NT2/D1 (cell line): ENCODE results near the gene SCRT2.

ENCODE experiments used
- DNase-seq: peaks from one replicate; pipeline ENCODE4 v3.0.0-alpha.2; 2011; ENCODE audit warnings: low read depth, low spot score
- H3K27me3 ChIP-seq: 2 replicates; pipeline ENCODE4 v1.6.0; 2011; ENCODE audit warnings: mild to moderate bottlenecking; ENCODE audit not compliant: insufficient read length, insufficient read depth
- H3K36me3 ChIP-seq: 2 replicates; pipeline ENCODE4 v1.6.1; 2011; ENCODE audit warnings: mild to moderate bottlenecking, low read length, mixed read lengths; ENCODE audit not compliant: insufficient read depth, insufficient read length
- H3K4me1 ChIP-seq: 2 replicates; pipeline ENCODE4 v1.5.1; 2011; ENCODE audit not compliant: insufficient read depth, insufficient read length
- H3K4me3 ChIP-seq: 2 replicates; pipeline ENCODE4 v1.5.1; 2011; ENCODE audit warnings: low read depth; ENCODE audit not compliant: insufficient read length
- H3K9ac ChIP-seq: 2 replicates; pipeline ENCODE4 v1.6.0; 2011; ENCODE audit warnings: low read depth; ENCODE audit not compliant: insufficient read length
- H3K9me3 ChIP-seq: 2 replicates; pipeline ENCODE4 v1.5.1; 2011; ENCODE audit warnings: mild to moderate bottlenecking, low read length; ENCODE audit not compliant: insufficient read depth
- SUZ12 ChIP-seq: IDR thresholded peaks from 2 replicates; pipeline ENCODE4 v1.6.1; 2011; ENCODE audit not compliant: insufficient read length, insufficient read depth; ENCODE audit errors: extremely low read depth
- YY1 ChIP-seq: IDR thresholded peaks from 2 replicates; pipeline ENCODE4 v1.6.1; 2011; ENCODE audit not compliant: insufficient read length, insufficient read depth
- ZNF274 ChIP-seq: IDR thresholded peaks from 2 replicates; pipeline ENCODE4 v1.6.1; 2011; ENCODE audit warnings: mild to moderate bottlenecking, low read depth, low read length

SCRT2 gene

DNA sequence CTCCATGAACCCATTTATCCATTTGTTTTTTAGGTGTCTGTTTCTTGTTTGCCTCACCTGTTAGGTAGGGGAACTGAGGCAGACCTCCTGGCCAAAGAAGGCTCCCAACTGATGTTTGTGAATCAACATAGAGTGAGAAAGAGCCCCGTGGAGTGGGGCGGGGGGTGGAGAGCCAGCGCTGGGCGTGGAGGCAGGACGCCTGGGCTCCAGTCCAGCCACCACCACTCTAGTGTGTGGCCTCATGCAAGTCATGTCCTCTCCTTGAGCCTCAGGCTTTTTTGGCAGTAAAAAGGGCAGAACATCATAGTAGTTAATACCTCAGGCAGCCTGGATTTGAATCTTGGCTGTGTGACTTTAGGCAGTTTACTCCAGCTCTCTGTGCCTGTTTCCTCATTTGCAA is 42.2 kb upstream of the SCRT2 start:
- TF ChIP-seq YY1 (no peak), ZNF274 (no peak), SUZ12 (no peak)
- peaks cover 9% of the 10 kb centered on the region for H3K27me3 ChIP-seq
- H3K4me3 ChIP-seq: no peak overlapping the region
- H3K9me3 ChIP-seq: peaks cover 10% of the 10 kb centered on the region
- DNase-seq: no peak
- no peak overlapping the region for H3K9ac ChIP-seq
- H3K36me3 ChIP-seq: no peaks in the 10 kb centered on the region
- peaks cover 4% of the 10 kb centered on the region for H3K4me1 ChIP-seq

DNA sequence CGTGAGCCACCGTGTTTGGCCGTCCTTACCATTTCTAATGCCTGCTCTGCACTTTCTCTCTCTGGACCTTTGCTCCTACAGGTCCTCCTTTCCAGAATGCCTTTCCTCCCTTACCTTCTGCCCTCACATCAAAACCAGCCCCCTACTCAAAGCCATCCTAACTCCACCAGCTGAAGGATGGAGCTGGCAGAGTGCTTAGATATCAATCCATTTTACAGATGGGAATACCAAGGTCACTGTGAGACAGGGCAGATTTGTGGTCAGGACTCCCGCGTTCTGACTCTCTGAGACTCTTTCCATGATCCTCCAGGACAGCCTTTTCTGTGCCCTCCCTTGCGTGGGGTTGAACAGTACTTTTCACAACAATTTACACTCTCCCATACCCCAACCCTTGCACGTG is 41.7 kb upstream of the SCRT2 start:
- no peak for DNase-seq
- peaks cover 9% of the 10 kb centered on the region for H3K27me3 ChIP-seq
- no peak overlapping the region for H3K9ac ChIP-seq
- H3K4me1 ChIP-seq: peaks cover 4% of the 10 kb centered on the region
- no peak overlapping the region for H3K4me3 ChIP-seq
- no peaks in the 10 kb centered on the region for H3K36me3 ChIP-seq
- no peak for TF ChIP-seq YY1
- no peak for TF ChIP-seq SUZ12
- TF ChIP-seq ZNF274: no peak
- peaks cover 10% of the 10 kb centered on the region for H3K9me3 ChIP-seq

DNA sequence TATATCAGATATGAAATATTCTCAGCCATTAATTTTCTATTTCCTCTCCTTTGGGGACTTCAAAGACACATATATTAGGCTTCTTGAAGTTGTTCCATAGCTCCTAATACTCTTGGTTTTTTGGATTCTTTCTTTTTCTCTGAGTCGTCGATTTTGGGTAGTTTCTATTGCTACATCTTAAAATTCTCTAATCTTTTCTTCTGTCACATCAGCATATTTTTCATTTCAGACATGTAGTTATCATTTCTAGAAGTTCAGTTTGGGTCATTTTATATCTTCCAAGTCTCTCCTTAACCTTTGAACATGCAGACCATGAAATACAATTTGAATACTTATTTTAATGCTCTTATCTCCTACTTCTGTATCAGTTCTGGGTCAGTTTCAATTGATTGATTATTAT is 38.9 kb upstream of the SCRT2 start:
- peaks cover 10% of the 10 kb centered on the region for H3K9me3 ChIP-seq

DNA sequence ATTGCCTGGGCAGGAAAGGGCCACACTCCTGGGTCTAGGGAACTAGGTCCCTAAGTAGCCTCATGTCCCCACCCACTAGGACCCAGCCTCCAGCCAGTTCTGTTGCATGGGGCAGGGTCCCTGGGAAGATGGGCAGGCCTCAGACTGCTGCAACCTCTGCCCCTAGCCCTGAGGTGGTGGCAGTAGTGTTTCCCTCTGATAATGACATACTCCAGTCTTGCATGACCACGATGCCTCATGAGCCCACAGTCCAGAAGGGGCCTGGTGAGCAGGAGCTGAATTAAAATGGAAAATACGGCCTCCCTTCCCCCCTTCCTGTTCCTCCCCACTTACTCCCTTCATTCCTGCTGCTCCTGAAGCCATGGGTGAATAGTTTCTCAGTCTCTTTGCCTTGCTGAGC is 36.0 kb upstream of the SCRT2 start:
- Histone ChIP-seq H3K36me3 (no peaks in the 10 kb centered on the region), H3K9me3 (peaks cover 25% of the 10 kb centered on the region), H3K4me3 (no peak overlapping the region), H3K9ac (no peak overlapping the region), H3K27me3 (peaks cover 24% of the 10 kb centered on the region), H3K4me1 (peaks cover 2% of the 10 kb centered on the region)
- TF ChIP-seq ZNF274: no peak
- TF ChIP-seq SUZ12: no peak
- TF ChIP-seq YY1: no peak
- DNase-seq: no peak

More for the DNA sequence above, 38.9 kb upstream of the SCRT2 start:
- Histone ChIP-seq H3K4me1 (peaks cover 2% of the 10 kb centered on the region), H3K9ac (no peak overlapping the region), H3K27me3 (peaks cover 12% of the 10 kb centered on the region), H3K4me3 (no peak overlapping the region), H3K36me3 (no peaks in the 10 kb centered on the region)
- DNase-seq: no peak
- TF ChIP-seq YY1 (no peak), ZNF274 (no peak), SUZ12 (no peak)

DNA sequence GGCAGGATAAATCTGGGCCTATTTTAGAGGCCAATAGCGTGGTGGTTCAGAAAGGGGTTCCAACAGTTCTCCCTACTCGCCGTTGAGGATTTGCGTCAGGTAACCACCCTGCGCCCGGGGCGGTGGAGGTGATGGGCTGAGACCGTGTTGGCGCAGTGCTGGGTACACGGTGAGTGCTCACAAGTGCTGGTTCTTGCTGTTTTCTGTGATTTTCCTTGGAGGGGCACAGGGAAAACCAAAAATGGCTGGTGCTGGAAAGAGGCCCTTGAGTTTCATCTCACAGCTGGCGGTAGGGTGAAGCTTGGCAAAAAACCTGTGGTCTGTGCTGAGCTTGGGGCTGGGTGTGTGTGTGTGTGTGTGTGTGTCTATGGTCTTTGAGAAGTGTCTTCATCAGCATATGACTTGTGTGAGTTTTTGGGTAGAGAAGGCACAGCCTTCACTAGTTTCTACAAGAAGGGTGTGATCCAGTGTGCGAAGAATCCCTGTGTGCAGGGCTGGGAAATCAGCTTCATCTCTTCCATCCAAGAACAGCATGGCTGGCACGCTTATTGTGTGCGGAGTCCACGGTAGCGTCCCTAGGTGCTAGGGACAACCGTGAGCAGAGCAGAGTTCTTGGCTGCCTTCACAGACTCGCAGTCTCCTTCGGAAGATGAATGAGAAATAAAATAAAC is 35.3 kb upstream of the SCRT2 start:
- DNase-seq: no peak
- Histone ChIP-seq H3K9me3 (peaks cover 25% of the 10 kb centered on the region), H3K9ac (no peak overlapping the region), H3K4me1 (peaks cover 2% of the 10 kb centered on the region), H3K4me3 (no peak overlapping the region), H3K36me3 (no peaks in the 10 kb centered on the region), H3K27me3 (peaks cover 24% of the 10 kb centered on the region)
- TF ChIP-seq YY1 (no peak), SUZ12 (no peak), ZNF274 (no peak)

DNA sequence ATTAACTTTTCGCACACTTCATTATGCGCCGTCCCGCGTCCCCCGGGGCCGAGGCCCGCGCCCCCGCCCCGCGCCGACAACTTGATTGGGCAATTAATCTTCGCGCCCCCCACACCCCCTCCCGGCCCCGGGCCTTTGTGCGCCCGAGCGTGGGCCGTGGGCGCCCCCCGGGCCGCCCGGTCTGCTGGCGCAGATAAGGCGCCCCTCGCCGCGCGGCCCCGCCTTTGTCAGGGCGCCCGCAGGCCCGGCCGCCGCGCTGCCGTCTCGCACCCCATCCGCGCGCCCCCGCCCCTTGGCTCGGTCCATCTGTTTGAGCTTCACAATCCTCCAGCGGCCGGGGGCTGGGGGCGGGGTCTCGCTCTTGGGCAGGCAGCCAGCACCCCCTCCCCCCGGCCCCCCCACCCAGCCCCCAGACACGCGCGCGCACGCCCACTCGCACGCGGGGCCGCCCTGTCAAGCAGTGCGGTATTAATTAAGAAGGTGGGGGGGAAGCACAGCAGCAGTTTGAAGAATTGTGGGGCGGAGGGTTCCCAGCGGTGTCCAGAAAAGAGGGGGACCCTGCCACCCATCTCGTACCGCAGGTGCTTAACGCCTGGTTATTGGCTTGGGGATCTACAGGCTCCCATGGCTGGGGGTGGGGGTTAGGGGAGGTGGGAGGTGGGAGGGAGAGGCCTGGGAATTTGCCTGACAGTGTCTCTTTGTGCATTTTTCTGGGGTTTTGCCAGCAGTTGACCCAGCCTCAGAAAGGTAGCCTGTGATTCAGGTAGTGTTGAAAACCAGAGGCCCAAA is 34.6 kb upstream of the SCRT2 start:
- H3K9me3 ChIP-seq: peaks cover 25% of the 10 kb centered on the region
- H3K4me3 ChIP-seq: peak overlapping the region; percentile 15
- H3K9ac ChIP-seq: no peak overlapping the region
- peaks cover 16% of the 10 kb centered on the region for H3K27me3 ChIP-seq
- H3K36me3 ChIP-seq: no peaks in the 10 kb centered on the region
- no peak for TF ChIP-seq ZNF274
- TF ChIP-seq YY1: no peak
- no peak for TF ChIP-seq SUZ12
- H3K4me1 ChIP-seq: peaks cover 2% of the 10 kb centered on the region
- no peak for DNase-seq

DNA sequence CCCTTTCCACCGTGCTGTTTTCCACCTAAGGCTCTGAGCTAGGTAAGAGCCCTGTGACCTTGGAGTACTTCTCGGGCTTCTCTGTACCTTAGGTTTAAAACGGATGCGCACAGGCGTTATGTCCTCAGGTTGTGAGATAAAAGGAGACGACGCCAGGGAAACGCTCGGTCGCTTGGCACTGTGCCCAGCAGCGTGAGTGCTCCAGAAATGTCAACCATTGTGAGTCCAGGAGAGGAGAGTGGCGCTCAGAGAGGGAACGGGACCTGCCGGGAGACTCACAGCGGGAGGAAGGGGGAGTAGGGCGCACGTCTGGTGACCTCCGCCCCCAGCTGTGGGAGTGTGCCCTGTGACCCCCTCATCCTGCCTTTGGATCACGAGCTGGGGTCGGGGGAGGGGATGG is 33.8 kb upstream of the SCRT2 start:
- peak overlapping the region; percentile 15 for H3K4me3 ChIP-seq
- DNase-seq: no peak
- no peak for TF ChIP-seq ZNF274
- TF ChIP-seq YY1: no peak
- TF ChIP-seq SUZ12: no peak
- H3K36me3 ChIP-seq: no peaks in the 10 kb centered on the region
- H3K9me3 ChIP-seq: peaks cover 24% of the 10 kb centered on the region
- H3K4me1 ChIP-seq: peaks cover 2% of the 10 kb centered on the region
- peak overlapping the region; percentile 3 for H3K9ac ChIP-seq
- peaks cover 16% of the 10 kb centered on the region for H3K27me3 ChIP-seq
